MM.1S (cell line): ENCODE data around the gene TMEM184B.

Experiments used
- DNase-seq: peaks from one replicate; pipeline ENCODE4 v3.0.0-alpha.2; 2015
- H2AFZ ChIP-seq: fragments of 300-600 bp; sonication (generic); 2 replicates; pipeline ENCODE4 v1.6.0; 2016; ENCODE audit warnings: antibody characterized with exemption, low read length
- H3F3A ChIP-seq: fragments of 300-600 bp; sonication (generic); 2 replicates; pipeline ENCODE4 v1.6.1; 2016; ENCODE audit warnings: mild to moderate bottlenecking, antibody characterized with exemption, low read length, moderate library complexity, mixed read lengths; ENCODE audit not compliant: insufficient read depth
- H3K27ac ChIP-seq: fragments of 300-600 bp; sonication (generic); 2 replicates; pipeline ENCODE4 v1.5.1; 2016; ENCODE audit warnings: mild to moderate bottlenecking, low read length
- H3K27me3 ChIP-seq: fragments of 300-600 bp; sonication (generic); replicated peaks from 2 replicates; pipeline ENCODE4 v1.6.0; 2016; ENCODE audit warnings: low read length; ENCODE audit not compliant: insufficient read depth
- H3K36me3 ChIP-seq: fragments of 300-600 bp; sonication (generic); replicated peaks from 2 replicates; pipeline ENCODE4 v1.6.1; 2016; ENCODE audit warnings: mild to moderate bottlenecking, low read length, mixed read lengths; ENCODE audit not compliant: insufficient read depth
- H3K4me1 ChIP-seq: fragments of 300-600 bp; sonication (generic); 2 replicates; pipeline ENCODE4 v1.6.1; 2016; ENCODE audit warnings: low read length, mixed read lengths
- H3K4me2 ChIP-seq: fragments of 300-600 bp; sonication (generic); 2 replicates; pipeline ENCODE4 v1.6.0; 2016; ENCODE audit warnings: low read depth, low read length
- H3K4me3 ChIP-seq: fragments of 300-600 bp; sonication (generic); 2 replicates; pipeline ENCODE4 v1.5.1; 2016; ENCODE audit warnings: low read length, mixed read lengths
- H3K79me2 ChIP-seq: fragments of 300-600 bp; sonication (generic); 2 replicates; pipeline ENCODE4 v1.6.1; 2016; ENCODE audit warnings: mixed run types, low read length, mixed read lengths
- H3K9ac ChIP-seq: fragments of 300-600 bp; sonication (generic); 2 replicates; pipeline ENCODE4 v1.6.1; 2016; ENCODE audit warnings: low read length, mixed read lengths
- H3K9me2 ChIP-seq: fragments of 300-600 bp; sonication (generic); replicated peaks from 2 replicates; pipeline ENCODE4 v1.6.1; 2016; ENCODE audit warnings: mild to moderate bottlenecking, low read length, mixed read lengths; ENCODE audit not compliant: insufficient read depth
- H3K9me3 ChIP-seq: fragments of 300-600 bp; sonication (generic); replicated peaks from 2 replicates; pipeline ENCODE4 v1.6.1; 2016; ENCODE audit warnings: mild to moderate bottlenecking, low read length, mixed read lengths; ENCODE audit not compliant: insufficient read depth
- H4K20me1 ChIP-seq: fragments of 300-600 bp; sonication (generic); 2 replicates; pipeline ENCODE4 v1.6.1; 2016; ENCODE audit warnings: mild to moderate bottlenecking, low read length, moderate library complexity, mixed read lengths; ENCODE audit not compliant: insufficient read depth
- EZH2 ChIP-seq: fragments of 300-600 bp; sonication (generic); optimal IDR thresholded peaks from 2 replicates; pipeline ENCODE3; 2017; ENCODE audit warnings: low read depth, mild to moderate bottlenecking, antibody characterized with exemption, low read length, mixed read lengths
- EZH2phosphoT487 ChIP-seq: fragments of 300-600 bp; sonication (generic); IDR thresholded peaks from 2 replicates; pipeline ENCODE4 v1.6.1; 2018; ENCODE audit warnings: antibody characterized with exemption, low read length
- TF ChIP-seq, protein P1 (sequence below): fragments of 300-600 bp; sonication (generic); IDR thresholded peaks from 2 replicates; pipeline ENCODE4 v1.5.1; 2016; ENCODE audit warnings: antibody characterized with exemption, low read length, mixed read lengths

The TMEM184B gene

GRCh38 chr22:38246046-38246658, 26.7 kb downstream of the TMEM184B start:
- TF ChIP-seq, protein P1, sequence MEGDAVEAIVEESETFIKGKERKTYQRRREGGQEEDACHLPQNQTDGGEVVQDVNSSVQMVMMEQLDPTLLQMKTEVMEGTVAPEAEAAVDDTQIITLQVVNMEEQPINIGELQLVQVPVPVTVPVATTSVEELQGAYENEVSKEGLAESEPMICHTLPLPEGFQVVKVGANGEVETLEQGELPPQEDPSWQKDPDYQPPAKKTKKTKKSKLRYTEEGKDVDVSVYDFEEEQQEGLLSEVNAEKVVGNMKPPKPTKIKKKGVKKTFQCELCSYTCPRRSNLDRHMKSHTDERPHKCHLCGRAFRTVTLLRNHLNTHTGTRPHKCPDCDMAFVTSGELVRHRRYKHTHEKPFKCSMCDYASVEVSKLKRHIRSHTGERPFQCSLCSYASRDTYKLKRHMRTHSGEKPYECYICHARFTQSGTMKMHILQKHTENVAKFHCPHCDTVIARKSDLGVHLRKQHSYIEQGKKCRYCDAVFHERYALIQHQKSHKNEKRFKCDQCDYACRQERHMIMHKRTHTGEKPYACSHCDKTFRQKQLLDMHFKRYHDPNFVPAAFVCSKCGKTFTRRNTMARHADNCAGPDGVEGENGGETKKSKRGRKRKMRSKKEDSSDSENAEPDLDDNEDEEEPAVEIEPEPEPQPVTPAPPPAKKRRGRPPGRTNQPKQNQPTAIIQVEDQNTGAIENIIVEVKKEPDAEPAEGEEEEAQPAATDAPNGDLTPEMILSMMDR: no peak
- TF ChIP-seq EZH2 (no peak), EZH2phosphoT487 (no peak)
- H3K79me2 ChIP-seq: peaks cover 80% of the 10 kb centered on the region

GRCh38 chr22:38244106-38244505, 28.7 kb downstream of the TMEM184B start:
- Histone ChIP-seq H2AFZ (no peak overlapping the region), H3K9me3 (no peaks in the 10 kb centered on the region), H3K4me2 (peak overlapping the region; percentile 38), H3K4me1 (peaks cover 67% of the 10 kb centered on the region), H3K9me2 (no peaks in the 10 kb centered on the region), H3K4me3 (no peak overlapping the region), H4K20me1 (no peaks in the 10 kb centered on the region), H3K79me2 (peaks cover 80% of the 10 kb centered on the region), H3F3A (peaks cover 15% of the 10 kb centered on the region), H3K36me3 (peaks cover 2% of the 10 kb centered on the region; the same call in 1 of the 2 replicates), H3K27ac (peak overlapping the region; percentile 92), H3K27me3 (no peaks in the 10 kb centered on the region), H3K9ac (peak overlapping the region; percentile 48)
- DNase-seq: peak; percentile 93
- TF ChIP-seq EZH2 (no peak), EZH2phosphoT487 (no peak)
- TF ChIP-seq, protein P1: no peak

More at GRCh38 chr22:38246046-38246658, 26.7 kb downstream of the TMEM184B start:
- Histone ChIP-seq H3K36me3 (peaks cover 2% of the 10 kb centered on the region), H3K4me3 (no peak overlapping the region), H4K20me1 (no peaks in the 10 kb centered on the region), H3K4me1 (peaks cover 82% of the 10 kb centered on the region), H3K27ac (peak overlapping the region; percentile 48; the same call in 1 of the 2 replicates), H3K9me2 (no peaks in the 10 kb centered on the region), H3K4me2 (no peak overlapping the region), H3F3A (peaks cover 29% of the 10 kb centered on the region), H3K27me3 (no peaks in the 10 kb centered on the region), H2AFZ (no peak overlapping the region), H3K9me3 (no peaks in the 10 kb centered on the region), H3K9ac (no peak overlapping the region)
- no peak for DNase-seq

GRCh38 chr22:38243007-38243765, 29.6 kb downstream of the TMEM184B start:
- no peaks in the 10 kb centered on the region for H3K9me3 ChIP-seq
- peak overlapping the region; percentile 48 for H3K9ac ChIP-seq
- H3K9me2 ChIP-seq: no peaks in the 10 kb centered on the region
- H3K79me2 ChIP-seq: peaks cover 80% of the 10 kb centered on the region
- no peak for DNase-seq
- peaks cover 58% of the 10 kb centered on the region for H3K4me1 ChIP-seq
- no peak for TF ChIP-seq EZH2
- TF ChIP-seq, protein P1: no peak
- TF ChIP-seq EZH2phosphoT487: no peak
- peak overlapping the region; percentile 92 for H3K27ac ChIP-seq
- no peak overlapping the region for H2AFZ ChIP-seq
- H3K4me2 ChIP-seq: peak overlapping the region; percentile 38
- no peak overlapping the region for H3K4me3 ChIP-seq
- H3F3A ChIP-seq: peaks cover 15% of the 10 kb centered on the region
- H3K36me3 ChIP-seq: peaks cover 2% of the 10 kb centered on the region; the same call in 1 of the 2 replicates
- H3K27me3 ChIP-seq: no peaks in the 10 kb centered on the region
- H4K20me1 ChIP-seq: no peaks in the 10 kb centered on the region
